IPS-NIHi7 (cell line): ENCODE data around the gene TOMM70.
"Not testable (repeated sequence)": the region's sequence is repeated elsewhere in the genome, so short reads cannot be mapped to it uniquely, and the experiment has no call there.

Experiments
- DNase-seq: peaks from one replicate; pipeline ENCODE4 v3.0.0; 2012; ENCODE audit warnings: mixed read lengths; ENCODE audit errors: extremely low spot score

The TOMM70 gene

GRCh38 chr3:100400780-100401673, at the start of gene TOMM70, which contains the start of gene LNP1:
Gene TOMM70 (minus strand): TSS chr3:100401089. CDS start chr3:100400949, 140 bp downstream.
Gene LNP1 (plus strand): TSS chr3:100401539. CDS start chr3:100429730, 28,191 bp downstream.
- peak; percentile 91 for DNase-seq

- no peak for DNase-seq
Measured at GRCh38 chr3:100449214-100449613, 48.3 kb upstream of the TOMM70 start.

DNA sequence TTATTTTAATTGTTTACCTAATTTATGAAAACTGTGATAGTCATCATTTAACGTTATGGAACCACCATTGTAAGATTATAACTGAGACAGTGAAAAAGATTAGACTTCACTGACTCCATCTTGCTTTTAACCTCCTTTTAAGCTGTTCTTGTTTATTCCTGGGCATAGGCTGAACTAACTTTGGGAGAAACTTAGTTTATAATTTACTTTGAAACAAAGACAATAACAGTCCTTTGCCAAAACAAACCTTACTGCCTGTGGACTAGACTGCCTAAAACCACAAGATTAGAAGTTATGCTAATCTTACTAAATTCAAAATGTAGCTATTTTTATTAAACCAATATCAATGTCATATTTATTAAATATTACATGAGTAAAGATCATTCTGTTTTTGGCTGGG, 47.2 kb upstream of the TOMM70 start:
- no peak for DNase-seq

GRCh38 chr3:100447067-100447466, 46.2 kb upstream of the TOMM70 start:
- DNase-seq, result not testable (repeated sequence)

- DNase-seq, result no peak
Measured at GRCh38 chr3:100443690-100444089, 42.8 kb upstream of the TOMM70 start.

DNA sequence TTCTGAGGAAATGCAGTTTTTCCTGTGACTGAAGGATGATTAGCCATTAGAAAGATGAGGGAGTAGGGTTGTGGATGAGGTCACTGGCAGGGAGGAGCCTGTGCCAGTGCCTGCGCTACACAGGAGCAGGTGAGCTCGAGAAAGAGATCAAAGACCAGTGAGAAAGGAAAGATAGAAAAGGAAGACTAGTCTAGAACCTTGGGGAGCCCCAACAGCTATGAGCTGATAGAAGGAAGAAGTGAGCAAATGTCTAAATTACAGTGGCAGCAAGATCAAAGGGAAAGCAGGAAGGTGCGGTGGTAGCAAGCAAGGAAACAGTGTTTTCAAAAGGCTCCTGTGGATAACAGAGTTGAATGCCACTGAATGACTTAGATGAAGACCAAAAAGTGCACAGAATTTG, 40.0 kb upstream of the TOMM70 start:
- DNase-seq, result no peak

GRCh38 chr3:100438623-100438974, 37.7 kb upstream of the TOMM70 start:
- DNase-seq, result no peak

GRCh38 chr3:100437721-100438622, 37.1 kb upstream of the TOMM70 start:
- no peak for DNase-seq

DNA sequence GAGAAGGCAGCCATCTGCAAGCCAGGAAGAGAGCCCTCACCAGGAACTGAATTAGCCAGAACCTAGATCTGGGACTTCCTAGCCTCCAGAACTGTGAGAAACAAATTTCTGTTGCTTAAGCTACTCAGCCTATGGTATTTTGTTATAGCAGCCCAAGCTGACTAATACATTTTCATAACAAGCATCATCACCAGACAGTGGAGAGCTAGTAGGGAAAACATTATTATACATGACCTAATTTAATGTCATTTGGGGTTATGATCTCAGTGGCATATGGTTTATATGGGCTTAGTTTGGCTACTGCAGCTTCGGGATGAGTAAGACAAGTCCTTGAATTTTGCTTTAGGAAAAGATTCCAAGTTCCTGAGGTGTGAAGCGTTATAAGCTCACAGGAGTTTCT, 36.1 kb upstream of the TOMM70 start:
- no peak for DNase-seq

DNA sequence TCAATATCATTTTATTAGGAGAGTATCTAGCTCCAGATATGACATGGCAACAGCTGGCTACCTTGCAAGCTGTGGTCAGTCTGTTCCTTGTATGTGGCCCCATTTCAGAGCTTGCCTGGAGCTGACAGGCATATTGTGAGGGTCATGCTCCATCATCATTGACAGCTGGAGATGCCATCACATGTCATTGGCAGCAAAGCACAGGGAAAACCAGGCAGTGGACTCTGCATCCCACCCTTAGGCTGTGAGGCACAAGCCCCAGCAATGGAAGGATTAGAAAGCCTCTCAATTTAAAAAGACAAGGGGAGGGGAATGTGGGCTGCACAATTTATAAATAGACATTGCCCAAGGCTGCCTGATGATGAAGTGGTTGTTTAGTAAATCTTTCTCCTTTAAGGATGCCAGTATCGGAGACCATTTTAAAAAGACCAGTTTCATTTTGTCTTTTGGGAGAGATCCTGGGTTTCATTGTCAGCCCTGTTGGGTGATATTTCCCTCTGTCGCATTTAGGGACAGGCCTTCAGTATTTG, 28.4 kb upstream of the TOMM70 start:
- DNase-seq, result no peak

- DNase-seq, result no peak
Measured at GRCh38 chr3:100427699-100428098, 26.8 kb upstream of the TOMM70 start.

- no peak for DNase-seq
Measured at GRCh38 chr3:100426067-100426682, 25.3 kb upstream of the TOMM70 start.

DNA sequence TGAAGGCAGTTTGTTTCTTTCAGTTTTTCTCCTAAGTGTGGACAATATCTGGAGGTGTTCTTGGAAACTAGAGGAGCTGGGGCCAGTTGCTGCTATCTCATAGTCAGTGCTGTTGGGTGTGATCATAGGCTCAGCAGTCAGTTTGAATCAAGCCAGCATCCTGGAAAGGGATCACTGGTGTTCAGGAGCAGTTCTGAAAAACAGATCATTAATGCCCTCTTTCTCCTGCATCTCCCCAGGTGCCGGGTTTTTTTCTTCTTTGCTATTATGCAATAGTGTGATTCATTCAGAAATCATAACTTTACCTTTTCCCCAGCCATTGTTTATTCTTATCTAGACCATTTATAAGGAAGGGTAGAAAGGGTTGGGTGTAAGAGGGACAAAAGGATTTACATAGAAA, 24.4 kb upstream of the TOMM70 start:
- DNase-seq, result no peak

- no peak for DNase-seq
Measured at GRCh38 chr3:100424261-100424660, 23.4 kb upstream of the TOMM70 start.

GRCh38 chr3:100423611-100424010, 22.7 kb upstream of the TOMM70 start:
- no peak for DNase-seq

GRCh38 chr3:100420885-100421284, 20.0 kb upstream of the TOMM70 start:
- no peak for DNase-seq

GRCh38 chr3:100419406-100419805, 18.5 kb upstream of the TOMM70 start:
- no peak for DNase-seq

GRCh38 chr3:100416863-100417262, 16.0 kb upstream of the TOMM70 start:
- DNase-seq, result no peak

DNA sequence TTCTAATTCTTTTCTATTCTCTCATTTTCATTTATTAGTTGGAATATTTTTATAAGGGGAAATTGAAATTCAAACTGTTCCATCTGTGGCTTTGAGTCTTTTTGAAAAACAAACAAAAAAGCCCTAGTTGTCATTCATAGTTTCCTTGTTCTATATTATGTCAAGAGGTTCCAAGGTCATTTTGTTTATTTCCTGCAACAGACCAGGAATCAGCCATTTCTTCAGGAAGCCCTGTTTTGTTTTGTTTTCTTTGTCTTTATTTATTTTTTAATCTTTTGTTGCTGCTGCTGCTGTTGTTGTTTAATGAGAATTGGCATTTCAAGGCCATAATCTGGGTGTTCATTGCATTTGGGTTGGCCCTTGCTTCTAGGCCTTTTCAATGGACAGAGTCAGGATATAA, 15.3 kb upstream of the TOMM70 start:
- DNase-seq, result no peak

DNA sequence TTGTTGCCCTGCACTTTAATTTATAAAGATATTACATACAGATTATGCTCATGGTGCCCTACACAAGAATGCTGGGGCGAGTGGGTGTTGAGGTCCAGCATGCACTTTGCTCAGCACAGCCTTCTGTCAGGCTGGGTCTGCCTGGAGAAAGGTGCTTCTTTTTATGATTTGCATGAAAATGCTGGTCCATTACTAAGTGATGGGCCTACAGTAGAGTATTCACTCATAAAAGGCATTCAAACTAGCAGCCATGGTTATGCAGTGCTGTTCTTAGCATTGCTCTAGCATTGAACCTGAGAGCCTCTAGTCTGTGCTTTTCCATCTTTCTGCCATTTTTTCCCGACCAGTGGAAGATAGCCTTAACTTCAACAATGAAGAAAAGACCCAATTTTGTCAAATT, 12.7 kb upstream of the TOMM70 start:
- no peak for DNase-seq

DNA sequence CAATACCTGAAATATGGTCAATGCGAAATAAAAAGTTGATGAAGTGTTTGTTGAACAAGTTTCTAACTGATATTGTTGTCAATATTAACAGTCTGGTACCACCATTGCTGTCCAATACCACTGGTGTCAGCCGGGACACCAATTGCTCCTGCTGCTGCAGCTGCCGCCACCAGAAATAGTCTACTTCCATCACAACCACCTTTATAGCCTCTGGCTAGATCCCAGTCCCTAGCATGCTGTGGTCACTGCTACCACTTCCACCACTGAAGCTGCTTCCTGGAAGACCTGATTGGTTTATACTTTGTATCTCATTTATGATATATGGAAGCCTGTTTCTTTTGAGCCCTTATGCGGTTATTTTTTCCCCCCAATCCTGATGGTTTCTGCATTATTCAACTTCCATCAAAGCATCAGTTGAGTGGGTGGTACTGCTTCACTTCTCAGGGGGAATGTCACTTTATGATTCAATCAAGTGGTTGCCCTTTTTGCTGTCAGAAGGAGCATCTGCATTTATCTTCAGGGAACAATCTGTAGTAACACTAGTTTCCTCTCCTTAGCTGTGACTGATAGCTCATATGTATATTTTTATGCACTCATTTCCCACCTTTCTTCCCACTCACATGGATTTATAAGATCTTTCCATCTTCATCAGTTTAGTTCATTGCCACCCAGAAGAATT, 12.2 kb upstream of the TOMM70 start:
- DNase-seq, result no peak
